CD4-positive, alpha-beta T cell (primary cell): ENCODE measurements around the gene SFRP5. TPM values are rescaled to one million over a fixed set of nuclear protein-coding genes. Genes with fewer than 3 reads are reported as not detected.

Source experiments
- ATAC-seq: fragments of 200-7000 bp; cut with Tn5 transposase; one replicate; pipeline ENCODE4 v1.10.0; 2022; ENCODE audit warnings: mild to moderate bottlenecking; ENCODE audit not compliant: poor library complexity
- CTCF ChIA-PET: fragments of 350-600 bp; sonication (Branson Sonifier 250); formaldehyde crosslinking; loops from one replicate; lab custom pipeline; 2021; ENCODE audit warnings: antibody characterized with exemption, inconsistent platforms; lab: Charles Lee
- POLR2A ChIA-PET: fragments of 350-600 bp; sonication (Branson Sonifier 250); formaldehyde crosslinking; loops from one replicate; lab custom pipeline; 2021; ENCODE audit warnings: antibody characterized with exemption, inconsistent platforms; lab: Charles Lee
- DNase-seq, 14 experiments: peaks; one replicate each; pipeline ENCODE4 v3.0.0-alpha.2; 2013 to 2020; ENCODE audit warnings: mixed read lengths in 2 of 14
- H3K27ac ChIP-seq, 2 donors: one replicate each; pipeline versions ENCODE4 v1.5.1 to v1.7.0; 2013; ENCODE audit warnings: low read length in 2 of 2, low read depth in 1 of 2, mild to moderate bottlenecking in 1 of 2
- H3K27me3 ChIP-seq, 2 experiments: 1 replicate in 1 of 2; 2 replicates in 1 of 2; pipeline versions ENCODE4 v1.6.1 to v1.7.0; 2013; ENCODE audit warnings: low read length in 2 of 2, control low read depth in 1 of 2, mild to moderate bottlenecking in 1 of 2, moderate library complexity in 1 of 2; ENCODE audit not compliant: insufficient read depth in 2 of 2, control insufficient read depth in 1 of 2
- H3K36me3 ChIP-seq: one replicate; pipeline ENCODE4 v1.6.1; 2013; ENCODE audit warnings: low read length, control low read depth; ENCODE audit not compliant: insufficient read depth
- H3K4me1 ChIP-seq: one replicate; pipeline ENCODE4 v1.6.1; 2013; ENCODE audit warnings: low read length, control low read depth; ENCODE audit not compliant: insufficient read depth
- H3K4me3 ChIP-seq: one replicate; pipeline ENCODE4 v1.5.1; 2013; ENCODE audit warnings: mild to moderate bottlenecking, low read length, moderate library complexity
- H3K9me3 ChIP-seq, 2 experiments: 1 replicate in 1 of 2; 2 replicates in 1 of 2; pipeline versions ENCODE4 v1.6.1 to v1.7.0; 2013; ENCODE audit warnings: low read length in 2 of 2, mild to moderate bottlenecking in 2 of 2, control low read depth in 1 of 2, moderate library complexity in 1 of 2; ENCODE audit not compliant: control insufficient read depth in 1 of 2, insufficient read depth in 1 of 2
- H3K27ac Mint-ChIP-seq: one replicate; pipeline ENCODE4 v1.8.0; 2020; ENCODE audit warnings: mixed read lengths
- H3K27me3 Mint-ChIP-seq: one replicate; pipeline ENCODE4 v1.8.0; 2021; ENCODE audit warnings: mixed read lengths
- H3K36me3 Mint-ChIP-seq: one replicate; pipeline ENCODE4 v1.8.0; 2021; ENCODE audit warnings: low read depth, mixed read lengths
- H3K4me1 Mint-ChIP-seq: one replicate; pipeline ENCODE4 v1.8.0; 2021; ENCODE audit warnings: low read depth, mixed read lengths
- H3K4me3 Mint-ChIP-seq: one replicate; pipeline ENCODE4 v1.8.0; 2020; ENCODE audit warnings: mild to moderate bottlenecking, mixed read lengths
- H3K9me3 Mint-ChIP-seq: one replicate; pipeline ENCODE4 v1.8.0; 2020; ENCODE audit warnings: mixed read lengths
- CTCF ChIP-seq: fragments of 200-600 bp; IDR thresholded peaks from one replicate; pipeline ENCODE4 v1.8.0; 2022; ENCODE audit warnings: antibody characterized with exemption, mild to moderate bottlenecking
- intact Hi-C, 2 experiments: fragments of 100-400 bp; cut with DNase I in 1 of 2; cut with micrococcal nuclease in 1 of 2; formaldehyde crosslinking; loops; one replicate each; pipeline versions ENCODE4 v1.15.1 to v1.9.0; 2023 to 2025; cut with DNase I, micrococcal nuclease
- total RNA-seq, 174 experiments: library from RNA in 2 of 174; stranded (reverse) in 2 of 174; gene quantifications; one replicate each; pipeline ENCODE4 v1.2.3 and lab custom pipeline; 2021 to 2026

SFRP5 gene
- total RNA-seq, 2 experiments from 2014 or later = not detected

DNA sequence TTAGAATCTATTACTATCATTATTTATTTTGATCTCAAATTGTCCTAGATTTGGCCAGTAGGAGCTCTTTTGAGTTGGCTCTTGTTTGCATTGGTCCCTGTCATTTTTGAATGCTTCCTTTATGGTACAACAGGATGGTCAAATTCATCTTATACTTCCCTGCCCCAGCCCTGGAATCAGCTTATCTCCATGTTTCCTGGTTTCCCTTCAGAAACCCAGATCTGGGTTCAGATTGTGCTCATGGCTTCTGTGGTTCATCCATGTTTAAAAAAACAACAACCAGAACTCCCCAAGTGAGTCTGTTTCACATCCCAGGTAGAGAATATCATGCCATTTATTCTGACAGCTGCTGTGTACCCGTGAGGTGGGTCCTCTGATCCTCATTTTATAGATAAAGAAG, 24.2 kb downstream of the SFRP5 start:
- Histone ChIP-seq H3K9me3 (no peaks in the 10 kb centered on the region), H3K27me3 (no peaks in the 10 kb centered on the region), H3K4me3 (no peak overlapping the region), H3K36me3 (peaks cover 97% of the 10 kb centered on the region), H3K27ac (no peak overlapping the region), H3K4me1 (no peaks in the 10 kb centered on the region)
- H3K27ac Mint-ChIP-seq = no peak overlapping the region
- H3K9me3 Mint-ChIP-seq = no peaks in the 10 kb centered on the region
- CTCF ChIA-PET = no interaction called here
- DNase-seq (no peak), ATAC-seq (no peak)
- peaks cover 98% of the 10 kb centered on the region for H3K36me3 Mint-ChIP-seq
- no peaks in the 10 kb centered on the region for H3K27me3 Mint-ChIP-seq
- no peak for TF ChIP-seq CTCF
- H3K4me3 Mint-ChIP-seq = no peak overlapping the region
- H3K4me1 Mint-ChIP-seq = peaks cover 14% of the 10 kb centered on the region
- POLR2A ChIA-PET = interaction anchor here (0.7 to 0.8 kb wide), 2 partner anchors 9 to 11 kb away, joined by 3 to 4 read pairs; partner anchors contain the start of gene ZFYVE27
- intact Hi-C loops = no loop called here

- Histone ChIP-seq H3K27me3 (no peaks in the 10 kb centered on the region), H3K4me3 (no peak overlapping the region), H3K27ac (no peak overlapping the region), H3K9me3 (no peaks in the 10 kb centered on the region), H3K4me1 (peaks cover 7% of the 10 kb centered on the region), H3K36me3 (peaks cover 83% of the 10 kb centered on the region)
- intact Hi-C loops = no loop called here
- ATAC-seq = no peak
- H3K27ac Mint-ChIP-seq = no peak overlapping the region
- no peak for TF ChIP-seq CTCF
- no peak for DNase-seq
- POLR2A ChIA-PET = interaction anchor here (0.8 to 1.1 kb wide), 2 partner anchors 8 to 58 kb away, joined by 3 to 4 read pairs; partner anchors contain the start of gene AVPI1
- H3K36me3 Mint-ChIP-seq = peaks cover 96% of the 10 kb centered on the region
- no peaks in the 10 kb centered on the region for H3K27me3 Mint-ChIP-seq
- H3K9me3 Mint-ChIP-seq = no peaks in the 10 kb centered on the region
- CTCF ChIA-PET = interaction anchor here (0.8 to 1.1 kb wide), 2 partner anchors 20 to 53 kb away, joined by 3 read pairs; no protein-coding TSS in a partner anchor
- H3K4me3 Mint-ChIP-seq = no peak overlapping the region
- peaks cover 40% of the 10 kb centered on the region for H3K4me1 Mint-ChIP-seq
Measured at GRCh38 chr10:97744405-97745035, 27.3 kb downstream of the SFRP5 start.

- Mint-ChIP-seq H3K4me3 (no peak overlapping the region), H3K9me3 (no peaks in the 10 kb centered on the region), H3K36me3 (peaks cover 88% of the 10 kb centered on the region), H3K4me1 (peaks cover 46% of the 10 kb centered on the region), H3K27ac (no peak overlapping the region), H3K27me3 (no peaks in the 10 kb centered on the region)
- TF ChIP-seq CTCF = no peak
- DNase-seq (no peak), ATAC-seq (no peak)
- no peak overlapping the region for H3K27ac ChIP-seq
- ChIA-PET CTCF (interaction anchor here (0.8 kb wide), 1 partner anchor 19 kb away, joined by 3 read pairs; no protein-coding TSS in a partner anchor), POLR2A (interaction anchor here (0.6 to 0.8 kb wide), 2 partner anchors 56 to 65 kb away, joined by 4 to 5 read pairs; partner anchors contain the start of gene AVPI1)
- H3K9me3 ChIP-seq = no peaks in the 10 kb centered on the region
- H3K27me3 ChIP-seq = no peaks in the 10 kb centered on the region
- H3K4me1 ChIP-seq = peaks cover 17% of the 10 kb centered on the region
- no peak overlapping the region for H3K4me3 ChIP-seq
- H3K36me3 ChIP-seq = peaks cover 75% of the 10 kb centered on the region
- intact Hi-C loops = no loop called here
Measured at GRCh38 chr10:97743169-97743943, 28.4 kb downstream of the SFRP5 start.
